Measurements from ENCODE around the gene SPDEF. TPM values are rescaled to one million over a fixed set of nuclear protein-coding genes. Genes with fewer than 3 reads are reported as not detected.

SPDEF gene
- total RNA-seq, 4 donors from 2014 or later, result 9.1 to 47.9 (median 28.7) TPM

- no peak for TF ChIP-seq POLR2A (IDR thresholded peaks at IDR 0.05)
- TF ChIP-seq, protein P1, sequence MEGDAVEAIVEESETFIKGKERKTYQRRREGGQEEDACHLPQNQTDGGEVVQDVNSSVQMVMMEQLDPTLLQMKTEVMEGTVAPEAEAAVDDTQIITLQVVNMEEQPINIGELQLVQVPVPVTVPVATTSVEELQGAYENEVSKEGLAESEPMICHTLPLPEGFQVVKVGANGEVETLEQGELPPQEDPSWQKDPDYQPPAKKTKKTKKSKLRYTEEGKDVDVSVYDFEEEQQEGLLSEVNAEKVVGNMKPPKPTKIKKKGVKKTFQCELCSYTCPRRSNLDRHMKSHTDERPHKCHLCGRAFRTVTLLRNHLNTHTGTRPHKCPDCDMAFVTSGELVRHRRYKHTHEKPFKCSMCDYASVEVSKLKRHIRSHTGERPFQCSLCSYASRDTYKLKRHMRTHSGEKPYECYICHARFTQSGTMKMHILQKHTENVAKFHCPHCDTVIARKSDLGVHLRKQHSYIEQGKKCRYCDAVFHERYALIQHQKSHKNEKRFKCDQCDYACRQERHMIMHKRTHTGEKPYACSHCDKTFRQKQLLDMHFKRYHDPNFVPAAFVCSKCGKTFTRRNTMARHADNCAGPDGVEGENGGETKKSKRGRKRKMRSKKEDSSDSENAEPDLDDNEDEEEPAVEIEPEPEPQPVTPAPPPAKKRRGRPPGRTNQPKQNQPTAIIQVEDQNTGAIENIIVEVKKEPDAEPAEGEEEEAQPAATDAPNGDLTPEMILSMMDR (IDR thresholded peaks at IDR 0.05), result no peak
- intact Hi-C loops (cut with DNase I; ENCODE audit: low total_unique reads), result no loop called here
- no peak overlapping the region for H3K4me3 ChIP-seq (ENCODE audit: low read depth, poor library complexity, severe bottlenecking)
- WGBS, 2 donors, result 61 to 67% methylated on average over 16 to 20 of the region's 20 CpGs
- no peak for DNase-seq (ENCODE audit: low spot score in 2 of 2)
Observed at GRCh38 chr6:34560366-34561226, 4.5 kb upstream of the SPDEF start.

DNA sequence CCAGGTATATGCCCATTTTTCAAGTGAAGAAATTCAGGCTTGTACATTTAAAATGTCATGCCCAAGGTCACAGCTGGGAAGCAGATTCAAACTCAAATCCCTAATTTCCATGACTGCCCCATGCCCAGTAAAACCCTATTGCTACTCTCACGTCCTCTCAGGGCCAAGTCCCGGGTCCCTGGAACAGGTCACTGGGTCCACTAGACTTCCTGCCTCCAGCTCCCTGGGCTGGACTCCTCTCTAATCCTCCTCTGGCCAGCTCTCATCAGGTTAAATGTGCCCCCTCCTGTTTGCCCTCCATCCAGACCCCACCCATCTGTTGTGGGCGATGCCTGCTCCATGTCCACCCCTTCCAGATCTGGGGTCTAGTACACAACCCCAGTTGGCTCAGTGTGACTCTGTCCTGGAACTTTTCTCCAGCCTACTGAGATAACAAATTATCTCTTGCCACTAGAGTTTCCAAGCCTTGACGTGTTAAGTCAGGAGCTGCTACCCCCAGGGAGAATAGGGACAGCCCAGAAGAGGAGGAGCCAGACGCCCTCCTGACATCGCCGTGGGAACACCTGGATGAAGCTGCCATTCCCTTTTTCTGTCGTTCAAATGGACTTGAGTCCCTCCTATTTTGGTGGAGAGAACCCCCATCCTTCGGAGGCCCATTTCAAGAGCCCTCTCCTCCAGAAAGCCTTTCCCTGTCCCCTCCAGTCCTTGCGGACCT lies 3.7 kb upstream of the SPDEF start:
- no peak for DNase-seq (ENCODE audit: low spot score in 2 of 2)
- 57 to 58% methylated on average over 10 of the region's 10 CpGs for WGBS, 2 donors
- no peak overlapping the region for H3K4me3 ChIP-seq (ENCODE audit: low read depth, poor library complexity, severe bottlenecking)
- TF ChIP-seq, protein P1 (IDR thresholded peaks at IDR 0.05), result no peak
- no peak for TF ChIP-seq POLR2A (IDR thresholded peaks at IDR 0.05)
- intact Hi-C loops (cut with DNase I; ENCODE audit: low total_unique reads), result no loop called here

DNA sequence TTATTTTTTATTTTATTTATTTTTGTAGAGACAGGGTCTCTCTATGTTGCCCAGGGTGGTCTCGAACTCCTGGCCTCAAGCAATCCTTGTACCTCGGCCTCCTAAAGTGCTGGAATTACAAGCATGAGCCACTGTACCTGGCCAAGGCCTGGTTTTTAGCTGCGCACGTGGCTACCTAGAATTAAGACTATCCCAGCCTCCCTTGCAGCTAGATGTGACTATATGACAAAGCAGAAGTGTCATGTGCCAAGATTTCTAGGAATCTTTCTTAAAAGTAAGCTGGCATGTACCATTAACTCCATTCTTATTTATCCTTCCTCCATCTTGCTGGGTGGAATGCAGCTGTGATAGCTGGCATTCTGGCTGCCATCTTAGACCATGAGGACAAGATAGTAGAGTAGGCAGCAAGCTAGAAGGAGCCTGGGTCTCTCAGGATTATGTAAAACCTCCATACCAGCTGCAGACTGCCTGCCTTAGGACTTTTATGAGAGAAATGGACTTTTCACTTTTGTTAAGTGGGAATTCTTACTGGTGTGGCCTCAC lies 2.1 kb upstream of the SPDEF start:
- WGBS, 2 donors, result 81 to 94% methylated on average over 4 of the region's 4 CpGs
- intact Hi-C loops (cut with DNase I; ENCODE audit: low total_unique reads), result no loop called here
- no peak overlapping the region for H3K4me3 ChIP-seq (ENCODE audit: low read depth, poor library complexity, severe bottlenecking)
- TF ChIP-seq, protein P1 (IDR thresholded peaks at IDR 0.05), result no peak
- TF ChIP-seq POLR2A (IDR thresholded peaks at IDR 0.05), result no peak
- no peak for DNase-seq (ENCODE audit: low spot score in 2 of 2)

DNA sequence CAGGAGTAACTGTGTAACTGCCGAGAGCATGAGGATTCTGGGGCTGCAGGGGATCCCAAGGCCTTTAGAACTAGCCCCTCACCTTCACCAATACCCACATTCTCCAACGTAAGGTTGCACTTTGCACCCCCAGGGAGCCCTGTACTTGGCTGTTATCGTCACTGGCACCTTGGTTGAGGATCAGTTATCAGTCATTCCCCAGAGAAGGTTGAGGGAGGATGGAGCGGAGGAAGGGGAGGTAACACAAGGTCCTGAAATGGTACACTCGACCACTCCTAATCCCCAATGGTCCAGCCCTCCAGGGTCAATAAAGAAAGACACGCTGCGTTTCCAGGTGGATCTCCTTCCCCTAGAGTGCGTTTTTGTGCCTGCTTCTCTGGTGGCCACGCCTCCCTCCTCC lies 1.1 kb upstream of the SPDEF start:
- no peak for DNase-seq (ENCODE audit: low spot score in 2 of 2)
- intact Hi-C loops (cut with DNase I; ENCODE audit: low total_unique reads), result no loop called here
- H3K4me3 ChIP-seq (ENCODE audit: low read depth, poor library complexity, severe bottlenecking), result no peak overlapping the region
- 75 to 82% methylated on average over 9 of the region's 9 CpGs for WGBS, 2 donors
- TF ChIP-seq POLR2A (IDR thresholded peaks at IDR 0.05), result no peak
- TF ChIP-seq, protein P1 (IDR thresholded peaks at IDR 0.05), result no peak

GRCh38 chr6:34556493-34556892 lies 364 bp upstream of the SPDEF start:
- 80 to 89% methylated on average over 9 of the region's 9 CpGs for WGBS, 2 donors
- intact Hi-C loops (cut with DNase I; ENCODE audit: low total_unique reads), result no loop called here
- H3K4me3 ChIP-seq (ENCODE audit: low read depth, poor library complexity, severe bottlenecking), result no peak overlapping the region
- DNase-seq (ENCODE audit: low spot score in 2 of 2), result no peak
- TF ChIP-seq POLR2A (IDR thresholded peaks at IDR 0.05), result no peak
- TF ChIP-seq, protein P1 (IDR thresholded peaks at IDR 0.05), result no peak

Data from lower leg skin (tissue), 4 donors.